Stimulated activated CD8-positive, alpha-beta memory T cell treated with anti-CD3 and anti-CD28 coated beads, Interleukin-4, amount 100 ng/mL, for 1 hour (primary cell): ENCODE data around the gene UQCR11.

Experiments
- DNase-seq, 2 donors: peaks; one replicate each; pipeline ENCODE4 v3.0.0-alpha.2; 2020; ENCODE audit warnings: low read depth in 2 of 2, low spot score in 1 of 2

The UQCR11 gene

DNA sequence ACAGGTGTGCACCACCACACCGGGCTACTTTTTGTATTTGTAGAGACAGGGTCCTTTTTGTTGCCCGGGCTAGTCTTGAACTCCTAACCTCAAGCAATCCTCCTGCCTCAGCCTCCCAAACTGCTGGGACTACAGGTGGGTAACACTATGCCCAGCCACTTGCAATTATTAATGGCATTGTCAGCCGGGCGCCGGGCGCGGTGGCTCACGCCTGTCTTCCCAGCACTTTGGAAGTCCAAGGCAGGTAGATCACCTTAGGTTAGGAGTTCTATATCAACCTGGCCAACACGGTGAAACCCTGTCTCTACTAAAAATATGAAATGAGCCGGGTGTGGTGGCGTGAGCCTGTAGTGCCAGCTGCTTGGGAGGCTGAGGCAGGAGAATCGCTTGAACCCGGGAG, 34.4 kb downstream of the UQCR11 start:
- no peak for DNase-seq

- no peak for DNase-seq
These were observed 35.3 kb downstream of the UQCR11 start for GRCh38 chr19:1569997-1570396.

- DNase-seq, result peak; percentile 42 to 67
These were observed 36.8 kb downstream of the UQCR11 start, which contains the start of gene MEX3D for GRCh38 chr19:1568320-1569019. Gene MEX3D, minus strand, starts transcription at chr19:1568325. Its CDS starts 267 bp downstream, at chr19:1568058.

DNA sequence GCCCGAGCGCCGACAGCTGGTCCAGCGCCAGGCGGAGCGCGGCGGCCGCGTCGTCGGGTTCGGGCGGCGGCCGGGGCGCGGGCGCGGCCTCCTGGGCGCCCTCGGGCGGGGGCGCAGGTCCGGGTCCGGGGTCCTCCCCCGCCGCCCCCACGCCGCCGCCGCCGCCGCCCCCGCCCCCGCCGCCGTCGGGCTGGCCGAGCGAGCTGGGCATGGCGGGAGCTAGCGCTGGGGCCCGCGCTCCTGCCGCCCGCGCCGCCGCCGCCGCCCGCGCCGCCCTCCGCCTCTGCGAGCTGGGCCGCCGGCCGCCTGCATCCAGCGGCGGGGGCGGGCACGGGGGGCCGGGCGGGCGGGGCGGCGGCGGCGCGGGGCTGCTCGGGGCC, 37.4 kb downstream of the UQCR11 start:
- DNase-seq, result no peak

DNA sequence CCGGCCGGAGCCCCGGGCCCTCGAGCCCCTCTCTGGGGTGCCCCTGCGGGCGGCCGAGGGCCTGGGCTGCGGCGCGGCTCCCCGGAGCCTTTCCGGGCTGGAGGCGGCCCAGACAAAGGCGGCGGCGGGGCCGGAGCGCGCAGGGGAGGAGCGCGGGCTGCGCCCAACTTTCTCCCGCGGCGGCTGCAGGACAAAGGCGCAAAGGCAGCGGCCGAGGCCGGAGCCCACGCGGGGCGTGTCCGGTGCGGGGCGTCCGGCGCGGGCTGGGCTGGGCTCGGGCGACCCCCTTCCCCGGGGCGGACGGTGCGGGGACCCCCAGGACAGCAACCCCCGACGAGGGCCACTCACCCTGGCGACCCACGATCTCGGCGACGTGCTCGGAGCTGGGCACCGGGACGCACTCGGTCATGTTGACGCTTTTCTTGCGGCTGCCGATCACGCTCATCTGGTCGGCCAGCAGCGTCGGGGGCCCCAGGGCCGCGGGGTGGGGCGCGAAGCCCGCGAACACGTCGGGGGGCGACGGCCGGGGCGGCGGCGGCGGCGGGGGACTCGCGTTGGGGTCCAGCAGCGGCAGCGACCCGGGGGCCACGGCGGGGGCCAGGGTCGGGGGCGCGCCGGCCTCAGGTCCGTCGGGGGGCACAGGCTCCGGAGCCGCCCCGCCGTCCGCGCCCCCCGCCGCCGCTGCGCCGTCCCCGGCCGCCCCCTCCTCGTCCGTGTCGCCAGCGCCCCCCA, 38.0 kb downstream of the UQCR11 start:
- DNase-seq, result no peak

- no peak for DNase-seq
These were observed 38.7 kb downstream of the UQCR11 start for GRCh38 chr19:1566392-1567115.

GRCh38 chr19:1563251-1563650, 42.0 kb downstream of the UQCR11 start:
- no peak for DNase-seq

GRCh38 chr19:1561236-1561842, 43.9 kb downstream of the UQCR11 start:
- no peak for DNase-seq

DNA sequence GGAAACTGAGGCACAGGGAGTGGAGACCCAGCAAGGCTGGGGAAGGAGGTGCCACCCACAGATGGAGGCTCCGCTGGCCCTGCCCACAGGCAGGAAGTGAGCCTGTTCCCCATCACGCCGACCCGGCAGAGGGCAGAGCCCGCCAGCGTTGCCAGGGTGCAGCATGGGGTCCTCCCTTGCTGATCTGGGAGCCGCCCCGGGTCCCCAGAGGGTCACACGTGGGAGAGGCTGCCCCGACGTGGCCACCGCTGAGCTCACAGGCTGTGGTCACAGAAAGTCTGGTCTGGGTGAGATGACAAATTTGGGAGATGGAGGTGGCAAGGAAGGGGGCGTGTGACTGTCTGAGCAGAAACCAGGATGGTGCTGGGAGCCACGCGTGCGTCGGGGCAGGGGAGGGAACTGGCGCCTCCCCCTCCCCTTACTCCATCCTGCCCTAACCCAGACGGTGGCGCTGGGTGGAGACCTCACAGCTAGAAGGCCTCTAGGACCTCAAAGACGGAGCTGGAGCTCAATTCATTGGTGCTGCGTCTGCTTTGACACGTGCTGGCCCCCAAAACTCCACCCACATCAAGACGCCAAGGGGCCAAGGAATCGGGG, 44.9 kb downstream of the UQCR11 start:
- DNase-seq, result no peak

DNA sequence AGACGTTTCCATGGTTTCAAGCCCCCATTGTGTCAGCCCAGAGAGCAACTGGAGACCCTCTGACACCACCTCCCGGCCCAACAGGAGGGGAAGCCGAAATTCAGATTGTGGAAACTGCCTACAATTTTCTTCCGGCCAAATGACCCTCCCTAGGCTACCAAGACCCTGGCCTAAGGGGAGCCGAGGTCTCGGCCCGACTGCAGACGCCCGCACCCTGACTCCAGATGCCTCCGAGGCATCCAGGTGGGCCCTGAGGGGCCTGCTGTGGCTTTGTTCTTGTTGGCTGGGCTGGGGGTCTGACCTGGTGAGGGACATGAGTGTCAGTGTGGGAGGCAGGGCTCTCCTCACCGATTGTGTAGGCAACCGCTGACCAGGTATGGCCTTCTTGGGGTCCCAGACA, 46.7 kb downstream of the UQCR11 start:
- DNase-seq, result no peak

DNA sequence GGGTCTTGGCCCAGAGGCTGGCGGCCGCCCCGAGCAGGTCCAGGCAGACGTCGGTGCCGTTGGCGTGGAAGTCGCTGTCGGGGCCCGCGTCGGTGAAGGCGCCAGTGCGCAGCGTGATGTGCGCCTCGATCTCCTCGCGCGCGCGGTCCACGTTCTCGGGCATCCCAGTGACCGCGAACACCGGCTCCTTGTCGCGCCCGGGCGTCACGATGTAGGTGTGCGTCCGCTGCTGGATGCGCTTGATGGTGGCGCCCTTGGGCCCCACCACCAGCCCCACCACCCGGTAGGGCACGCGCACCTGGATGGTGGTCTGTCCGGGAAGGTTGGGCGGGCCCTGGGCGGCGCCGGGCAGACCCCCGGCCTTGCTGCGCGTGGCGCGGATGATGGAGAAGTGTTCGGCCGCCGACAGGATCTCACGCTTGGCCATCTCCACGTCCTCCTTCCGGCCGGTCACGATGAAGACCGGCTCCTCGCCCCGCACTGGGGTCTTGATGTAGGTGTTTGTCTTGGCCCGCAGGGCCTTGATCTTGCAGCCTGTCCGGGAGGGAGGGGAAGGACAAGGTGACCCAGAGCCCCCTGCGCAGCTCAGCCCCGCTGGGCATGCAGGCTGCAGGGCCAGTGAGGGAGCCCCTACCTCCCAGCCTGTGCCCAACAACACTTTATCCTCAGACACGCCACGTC, 48.7 kb downstream of the UQCR11 start:
- DNase-seq, result no peak

DNA sequence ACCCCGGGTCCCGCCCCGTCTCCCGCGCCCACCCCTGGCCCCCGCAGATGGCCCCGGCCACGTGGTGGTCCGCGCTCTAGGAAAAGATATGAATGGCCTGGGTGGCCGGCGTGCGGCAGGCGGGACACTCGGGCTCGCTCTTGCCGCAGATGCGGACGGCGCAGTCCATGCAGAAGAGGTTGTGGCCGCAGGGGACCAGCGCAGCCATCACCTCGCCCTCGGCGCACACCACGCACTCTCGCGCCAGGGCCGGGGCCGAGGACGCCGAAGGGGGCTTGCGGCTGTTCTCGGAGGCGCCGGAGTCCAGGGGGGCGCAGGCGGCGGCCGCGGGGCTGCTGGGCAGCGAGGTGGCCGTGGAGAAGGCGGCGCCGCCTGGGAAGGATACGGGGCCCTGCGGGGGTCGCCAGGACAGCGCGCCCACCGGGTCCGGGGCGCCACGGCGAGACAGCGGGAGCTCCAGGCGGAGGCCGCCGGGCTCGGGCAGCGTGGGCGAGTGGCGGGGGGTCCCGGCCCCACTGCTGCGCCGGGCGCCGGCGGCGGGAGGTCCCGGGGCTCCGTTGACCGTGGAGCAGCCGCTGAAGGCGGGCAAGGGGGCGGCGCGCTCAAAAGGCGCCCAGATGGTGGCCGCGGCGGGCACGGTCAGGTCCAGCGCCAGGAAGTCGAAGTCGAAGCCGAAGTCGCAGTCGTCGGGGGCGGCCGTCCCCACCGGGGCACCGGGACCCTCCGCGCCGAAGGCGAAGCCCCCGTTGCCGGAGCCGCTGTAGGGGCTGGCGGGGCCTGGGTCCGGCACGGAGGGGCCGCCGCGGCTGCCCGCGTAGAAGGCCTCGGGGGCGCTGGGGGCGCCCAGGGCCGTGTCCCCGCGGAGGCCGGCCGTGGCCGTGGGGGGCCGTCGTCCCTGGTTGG, 49.5 kb downstream of the UQCR11 start:
- no peak for DNase-seq

DNA sequence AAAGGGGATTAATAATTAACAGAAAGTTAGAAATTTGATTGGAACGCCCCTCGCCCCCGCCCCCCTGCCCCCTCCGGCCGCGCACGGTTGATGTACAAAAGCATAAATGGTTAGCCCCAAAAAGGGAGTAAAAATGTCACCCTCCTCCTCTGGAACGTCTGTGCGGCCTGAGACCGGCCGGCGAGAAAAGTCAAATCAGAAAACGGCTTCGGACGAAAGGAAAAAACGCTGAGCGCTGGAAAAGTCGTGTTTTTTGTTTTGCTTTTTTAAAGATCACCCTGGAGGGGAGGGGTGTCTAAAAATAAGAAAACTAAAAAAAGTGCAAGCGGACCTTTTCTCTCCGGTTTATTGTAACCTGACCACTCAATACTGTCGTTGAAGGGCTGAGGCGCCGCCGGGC, 50.3 kb downstream of the UQCR11 start:
- DNase-seq, result no peak

GRCh38 chr19:1553415-1553814, 51.8 kb downstream of the UQCR11 start:
- DNase-seq, result no peak

GRCh38 chr19:1551068-1552040, 53.9 kb downstream of the UQCR11 start:
- DNase-seq, result no peak

GRCh38 chr19:1549332-1549945, 55.8 kb downstream of the UQCR11 start:
- DNase-seq, result no peak
